ENCODE results near the gene AHCTF1. TPM values are rescaled to one million over a fixed set of nuclear protein-coding genes. Genes with fewer than 3 reads are reported as not detected.

The AHCTF1 gene
- total RNA-seq, 1 experiment from 2014 or later, result 44.3 TPM

- DNase-seq, result no peak
- H2BK15ac ChIP-seq (ENCODE audit: low read depth, low read length), result no peak overlapping the region
- no peak overlapping the region for H2AFZ ChIP-seq (ENCODE audit: low read length)
- no peak overlapping the region for H4K91ac ChIP-seq (ENCODE audit: insufficient read length, low read depth, low read length)
- no peak overlapping the region for H3K18ac ChIP-seq (ENCODE audit: insufficient read length, low read depth, low read length)
- Mint-ChIP-seq H3K4me3 (no peak overlapping the region), H3K27ac (no peak overlapping the region), H3K4me1 (peaks cover 11 to 13% of the 10 kb centered on the region in 2 experiments; a peak in 3 of 4 replicates), H3K9me3 (no peaks in the 10 kb centered on the region), H3K27me3 (ENCODE audit: low read depth) (peaks cover 3% of the 10 kb centered on the region; the same call in 1 of the 2 replicates), H3K36me3 (ENCODE audit: insufficient read depth in 1 of 3, low read depth in 3 of 3) (no peaks in the 10 kb centered on the region)
- no CpG with 5 or more reads among the region's 6 CpGs for WGBS (ENCODE audit: extremely low coverage, insufficient read length, low lambda C conversion rate)
- no peaks in the 10 kb centered on the region for H3K9me3 ChIP-seq (ENCODE audit: control insufficient read depth, low read depth, low read length)
- no peak overlapping the region for H3K27ac ChIP-seq (ENCODE audit: insufficient read length, low read depth, low read length)
- no peaks in the 10 kb centered on the region for H3K4me1 ChIP-seq (ENCODE audit: insufficient read depth, low read length)
- H3K14ac ChIP-seq (ENCODE audit: insufficient read depth, low read length), result no peak overlapping the region
- H4K8ac ChIP-seq (replicated peaks; ENCODE audit: insufficient read length, low read depth, low read length), result no peak overlapping the region
- H3T11ph ChIP-seq (ENCODE audit: low read length), result no peak overlapping the region
- H3K56ac ChIP-seq (ENCODE audit: insufficient read length, low read depth, low read length), result no peak overlapping the region
- H3K79me2 ChIP-seq (ENCODE audit: insufficient read depth, low read length), result no peaks in the 10 kb centered on the region
- TF ChIP-seq CTCF (conservative IDR thresholded peaks at IDR 0.05), result no peak
- H3K4me2 ChIP-seq (ENCODE audit: insufficient read depth, insufficient read length, low read length), result no peak overlapping the region
- no peak overlapping the region for H3K9ac ChIP-seq (ENCODE audit: extremely low read depth, insufficient read length, low read length)
- no peak overlapping the region for H2AK5ac ChIP-seq (ENCODE audit: insufficient read length, low read length)
- H3K27me3 ChIP-seq (ENCODE audit: insufficient read depth, low read length), result no peaks in the 10 kb centered on the region
- no peaks in the 10 kb centered on the region for H3K23me2 ChIP-seq (ENCODE audit: insufficient read length, low read depth, low read length, poor library complexity, severe bottlenecking)
- H2BK120ac ChIP-seq (ENCODE audit: low read depth, low read length, poor library complexity, severe bottlenecking), result no peak overlapping the region
- no peak overlapping the region for H2BK5ac ChIP-seq (ENCODE audit: insufficient read length, low read length)
- H2BK12ac ChIP-seq (ENCODE audit: insufficient read length, low read depth, low read length), result no peak overlapping the region
- no peaks in the 10 kb centered on the region for H3K79me1 ChIP-seq (ENCODE audit: insufficient read depth, low read depth, low read length, poor library complexity, severe bottlenecking)
- no peaks in the 10 kb centered on the region for H4K20me1 ChIP-seq (ENCODE audit: control insufficient read depth, insufficient read depth, insufficient read length)
- no peak overlapping the region for H3K23ac ChIP-seq (ENCODE audit: insufficient read length, low read depth, low read length)
- H3K4ac ChIP-seq (ENCODE audit: low read depth, low read length), result no peak overlapping the region
- no peak overlapping the region for H4K5ac ChIP-seq (ENCODE audit: insufficient read length, low read depth, low read length)
- no peak overlapping the region for H2BK20ac ChIP-seq (ENCODE audit: low read depth, low read length, poor library complexity, severe bottlenecking)
Measured at GRCh38 chr1:246803373-246803772, 128.4 kb downstream of the AHCTF1 start.

All from H9 (cell line).